GM21367 (cell line): ENCODE measurements around the gene FGD5.

Experiments
- ATAC-seq: cut with Tn5 transposase; IDR thresholded peaks from one replicate; pipeline ENCODE4 v1.9.1; 2021; ENCODE audit not compliant: unreplicated experiment

Gene FGD5

DNA sequence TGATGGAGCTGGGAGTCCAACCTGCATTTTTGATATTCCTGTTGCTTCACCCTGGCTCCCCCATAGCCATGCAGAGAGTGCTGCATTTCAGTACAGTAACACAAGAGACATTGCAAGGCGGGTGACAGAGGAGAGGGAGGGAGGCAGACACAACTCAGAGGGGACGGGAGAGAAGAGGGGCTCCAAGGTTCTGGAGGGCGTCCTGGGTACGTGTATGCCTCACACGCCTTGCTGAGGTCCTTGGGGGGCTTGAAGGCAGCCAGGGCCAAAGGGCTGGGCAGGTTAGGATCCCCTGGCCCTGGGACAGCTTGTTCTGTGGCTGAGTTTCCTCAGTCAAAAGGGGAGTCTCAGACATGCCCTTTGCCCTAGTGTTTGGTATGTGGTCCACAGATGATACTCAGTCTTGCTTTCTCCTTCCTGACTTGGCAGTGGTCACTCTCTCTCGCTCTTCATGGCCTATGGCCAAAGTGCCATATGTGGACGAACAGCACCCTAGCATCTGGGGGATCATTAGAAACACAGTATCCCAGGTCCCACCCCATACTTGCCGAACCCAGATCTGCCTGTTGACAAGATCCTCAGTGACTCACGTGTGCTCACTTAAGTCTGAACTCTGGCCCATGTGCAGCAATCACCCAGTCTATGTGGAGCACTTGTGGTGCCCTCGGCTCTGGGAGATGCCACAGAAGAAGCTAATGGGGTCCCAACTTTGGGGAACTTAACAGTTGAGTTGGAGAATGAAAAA, 52.9 kb downstream of the FGD5 start:
- ATAC-seq: no peak

DNA sequence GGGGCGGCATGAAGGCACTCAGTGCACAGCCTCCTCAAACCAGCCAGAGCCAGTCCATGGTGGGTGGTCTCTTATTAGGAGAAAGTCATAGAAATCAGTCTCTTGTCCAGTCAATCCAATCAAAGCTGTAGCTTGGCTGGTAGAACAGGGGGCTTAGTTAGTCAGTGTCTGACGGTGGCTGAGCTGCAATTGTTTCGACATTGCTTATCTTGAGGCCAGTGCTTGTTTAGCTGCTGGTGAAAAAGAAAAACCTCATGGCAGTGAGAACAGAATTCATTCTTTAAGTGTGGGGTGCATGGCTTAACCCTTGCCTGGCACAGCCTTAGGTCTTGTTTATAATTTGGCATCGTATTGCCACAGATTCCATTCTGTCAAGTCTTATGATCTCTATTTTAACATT, 53.9 kb downstream of the FGD5 start:
- ATAC-seq: no peak

DNA sequence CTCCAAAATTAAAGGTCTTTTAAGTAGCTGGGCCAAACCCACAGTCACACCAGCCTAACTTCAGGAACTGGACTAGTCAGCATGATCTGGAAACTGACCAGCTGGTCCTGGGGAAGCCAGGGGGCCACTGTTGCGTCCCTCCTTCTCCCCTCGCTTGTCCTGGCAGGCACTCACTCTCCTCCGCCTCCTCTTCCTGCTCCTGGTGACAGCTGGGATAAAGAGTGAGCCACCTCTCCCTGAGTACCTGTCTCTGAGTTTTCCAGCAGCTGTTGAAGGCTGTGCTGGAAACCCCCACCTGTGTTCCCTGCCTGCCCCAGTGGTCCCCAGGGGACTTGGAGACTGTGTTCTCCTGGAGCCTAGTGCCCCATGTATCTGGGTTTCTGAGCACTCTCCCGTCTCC, 56.0 kb downstream of the FGD5 start:
- ATAC-seq: no peak

DNA sequence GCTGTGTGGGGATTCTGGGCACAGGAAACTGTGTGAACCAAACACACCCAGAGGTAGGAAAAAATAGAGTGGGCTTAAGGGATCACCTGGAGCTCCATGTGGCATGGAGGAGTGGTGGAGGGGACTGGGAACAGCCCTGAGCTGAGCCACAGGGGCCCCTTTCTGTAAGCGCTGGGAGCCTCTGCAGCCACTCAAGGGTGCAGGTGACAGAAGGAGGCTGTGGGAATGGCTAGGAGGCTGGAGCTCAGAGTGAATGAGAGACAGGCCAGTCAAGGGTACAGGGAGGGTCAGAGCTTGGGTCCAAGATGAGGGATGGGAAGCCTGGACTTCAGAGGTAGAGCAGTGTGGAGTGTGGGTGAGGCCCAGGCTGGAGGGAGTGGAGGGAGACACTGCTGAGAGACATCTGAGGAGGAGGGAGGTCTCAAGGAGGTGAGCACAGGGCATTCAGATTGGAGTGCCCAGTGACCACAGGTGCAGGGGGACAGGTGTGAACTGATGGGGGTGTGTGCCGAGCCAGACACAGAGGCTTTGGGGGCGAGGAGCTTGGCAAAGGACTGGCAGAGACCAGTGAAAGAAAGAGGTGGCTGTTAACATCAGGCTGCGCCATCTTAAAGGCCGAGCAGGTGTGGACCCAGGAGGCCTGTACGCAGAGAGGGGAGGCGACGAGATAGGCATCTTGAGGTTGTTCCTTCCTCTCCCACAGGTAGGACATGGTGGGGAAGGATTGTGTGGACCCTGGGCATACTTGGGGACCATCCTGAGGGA, 56.8 kb downstream of the FGD5 start:
- no peak for ATAC-seq

DNA sequence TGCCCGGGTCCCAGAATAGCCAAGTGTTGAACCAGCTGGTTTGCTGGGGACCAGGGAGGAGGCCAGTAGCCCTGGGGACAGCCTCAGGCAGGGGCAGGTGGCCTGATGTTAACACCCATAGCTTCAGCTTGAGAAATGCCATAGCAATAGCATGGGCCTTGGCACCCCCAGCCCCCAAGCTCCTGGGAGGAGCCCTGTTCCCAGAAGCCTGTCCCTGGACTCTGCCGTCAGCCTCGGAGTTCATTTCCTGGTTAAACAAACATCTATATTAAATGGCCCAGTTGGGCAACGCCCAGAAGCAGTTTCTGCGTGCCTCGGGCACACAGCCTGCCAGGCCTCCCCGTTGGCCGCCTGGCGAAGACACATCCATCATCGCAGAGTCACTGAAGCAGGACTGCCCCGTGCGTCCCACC, 58.2 kb downstream of the FGD5 start:
- ATAC-seq: no peak

GRCh38 chr3:14877469-14877868, 58.7 kb downstream of the FGD5 start:
- ATAC-seq: no peak

GRCh38 chr3:14879211-14879874, 60.6 kb downstream of the FGD5 start:
- ATAC-seq: no peak

- ATAC-seq: no peak
These were observed 61.8 kb downstream of the FGD5 start for GRCh38 chr3:14880447-14881106.

GRCh38 chr3:14883226-14883625, 64.5 kb downstream of the FGD5 start:
- no peak for ATAC-seq

GRCh38 chr3:14884665-14885064, 65.9 kb downstream of the FGD5 start:
- ATAC-seq: no peak

DNA sequence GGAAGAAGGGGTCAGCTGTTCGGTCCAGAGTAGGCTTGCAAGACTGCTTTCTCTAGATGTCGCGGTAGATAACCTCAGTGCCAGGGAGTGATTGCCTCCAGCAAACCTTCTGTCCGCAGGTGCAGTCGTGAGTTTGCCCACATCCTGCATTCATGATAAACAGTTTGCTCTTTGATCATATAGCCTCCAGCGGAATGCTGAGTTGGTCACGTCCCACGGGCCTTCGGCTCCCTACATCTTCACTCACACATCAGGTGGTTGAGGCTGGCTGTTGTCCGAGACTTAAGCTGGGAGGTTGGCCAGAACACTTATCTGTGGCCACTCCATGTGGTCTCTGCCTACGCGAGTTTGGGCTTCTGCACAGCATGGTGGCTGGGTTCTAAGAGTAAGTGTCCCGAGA, 66.5 kb downstream of the FGD5 start:
- ATAC-seq: no peak

- no peak for ATAC-seq
These were observed 67.3 kb downstream of the FGD5 start for GRCh38 chr3:14886101-14886500.

DNA sequence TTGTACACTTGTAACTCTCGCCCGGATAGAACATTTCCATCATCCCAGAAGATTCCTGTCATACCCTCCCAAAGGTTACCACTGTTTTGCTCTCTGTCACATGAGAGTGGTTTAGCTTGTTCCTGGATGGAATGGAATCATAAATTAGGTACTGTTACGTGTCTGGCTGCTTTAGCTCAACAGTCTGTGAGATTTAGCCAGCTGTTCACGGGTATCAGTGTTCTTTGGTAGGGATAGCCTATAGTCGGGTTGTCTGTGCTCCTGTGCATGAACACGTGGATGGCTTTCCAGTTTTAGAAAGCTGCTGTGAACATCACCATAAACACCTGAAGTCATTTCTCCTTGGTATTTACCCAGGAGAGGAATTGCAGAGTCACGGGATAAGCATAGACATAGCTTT, 70.4 kb downstream of the FGD5 start:
- no peak for ATAC-seq

DNA sequence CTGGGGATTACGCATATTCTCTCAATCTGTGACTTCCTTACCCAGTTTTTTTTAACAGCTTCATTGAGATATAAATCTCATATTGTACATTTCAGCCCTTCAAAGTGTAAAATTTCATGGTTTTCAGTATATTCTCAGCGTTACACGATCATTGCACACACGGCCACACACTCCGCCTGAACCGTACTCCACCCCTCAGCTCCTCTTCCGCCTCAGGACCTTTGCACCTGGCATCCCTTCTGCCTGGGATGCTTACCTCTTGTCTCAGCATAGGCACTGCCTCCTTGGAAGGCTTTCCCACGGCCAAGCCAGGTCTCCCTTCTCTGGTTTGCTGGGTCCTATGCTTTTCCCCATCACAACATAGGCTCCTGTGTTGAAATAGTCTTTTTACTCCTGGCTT, 71.2 kb downstream of the FGD5 start:
- no peak for ATAC-seq

DNA sequence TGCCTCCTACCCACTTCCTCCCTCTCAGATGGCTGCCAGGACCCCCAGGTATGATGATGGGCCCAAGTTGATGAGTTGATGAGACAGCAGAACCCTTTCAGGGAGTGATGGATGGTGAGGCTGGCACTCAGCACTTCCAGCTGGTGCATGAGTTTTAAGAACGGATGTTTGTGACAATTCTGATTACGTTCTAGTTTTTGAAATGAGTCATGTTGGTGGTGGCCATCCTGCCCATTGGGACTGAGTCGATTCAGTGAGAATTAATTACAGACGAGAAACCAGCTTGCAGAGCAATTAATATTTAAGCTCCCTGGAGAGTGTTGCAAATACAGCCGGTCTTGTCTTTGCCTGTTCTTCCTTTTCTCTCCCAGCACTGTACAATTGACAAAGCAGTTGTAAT, 71.7 kb downstream of the FGD5 start:
- ATAC-seq: no peak

GRCh38 chr3:14891135-14892132, 72.7 kb downstream of the FGD5 start:
- ATAC-seq: no peak

DNA sequence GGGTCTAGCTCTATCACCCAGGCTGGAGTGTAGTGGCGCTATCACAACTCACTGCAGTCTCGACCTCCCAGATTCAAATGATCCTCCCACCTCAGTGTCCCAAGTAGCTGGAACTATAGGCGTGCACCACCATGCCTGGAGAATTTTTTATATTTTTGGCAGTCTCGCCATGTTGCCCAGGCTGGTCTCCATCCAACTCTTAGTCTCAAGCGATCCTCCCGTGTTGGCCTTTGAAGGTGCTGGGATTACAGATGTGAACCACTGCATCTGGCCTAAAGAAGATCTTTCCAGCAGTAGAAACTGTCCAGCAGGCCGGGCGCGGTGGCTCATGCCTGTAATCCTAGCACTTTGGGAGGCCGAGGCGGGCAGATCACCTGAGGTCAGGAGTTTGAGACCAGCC, 73.5 kb downstream of the FGD5 start:
- ATAC-seq: no peak

DNA sequence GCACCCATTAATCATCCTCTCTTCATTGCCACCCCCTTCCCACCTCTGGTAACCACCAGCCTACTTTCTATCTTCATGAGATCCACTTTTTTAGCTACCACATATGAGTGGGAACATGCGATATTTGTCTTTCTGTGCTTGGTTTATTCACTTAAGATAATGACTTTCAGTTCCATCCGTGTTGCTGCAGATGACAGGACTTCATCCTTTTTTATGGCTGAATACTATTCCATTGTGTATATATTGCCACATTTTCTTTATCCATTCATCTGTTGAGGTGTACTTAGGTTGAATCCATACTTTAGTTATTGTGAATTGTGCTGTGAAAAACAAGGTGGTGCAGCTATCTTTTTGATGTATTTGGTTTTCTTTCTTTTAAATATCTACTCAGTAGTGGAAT, 75.3 kb downstream of the FGD5 start:
- no peak for ATAC-seq

DNA sequence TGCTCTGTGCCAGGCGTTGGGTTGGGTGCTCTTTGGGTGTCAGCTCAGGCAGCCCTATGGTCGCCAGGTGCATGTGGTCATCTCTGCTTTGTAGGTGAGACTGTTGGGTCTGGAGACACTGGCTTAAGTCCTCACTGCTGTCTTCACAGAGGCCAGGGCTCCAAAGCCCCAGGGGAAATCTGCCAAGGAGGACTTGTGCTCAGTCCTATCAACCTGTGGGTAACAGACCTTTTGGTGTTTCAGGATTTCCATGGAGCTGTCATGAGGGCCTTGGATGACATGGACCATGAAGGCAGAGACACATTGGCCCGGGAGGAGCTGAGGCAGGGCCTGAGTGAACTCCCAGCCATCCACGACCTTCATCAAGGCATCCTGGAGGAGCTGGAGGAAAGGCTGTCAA, 78.5 kb downstream of the FGD5 start:
- ATAC-seq: no peak

DNA sequence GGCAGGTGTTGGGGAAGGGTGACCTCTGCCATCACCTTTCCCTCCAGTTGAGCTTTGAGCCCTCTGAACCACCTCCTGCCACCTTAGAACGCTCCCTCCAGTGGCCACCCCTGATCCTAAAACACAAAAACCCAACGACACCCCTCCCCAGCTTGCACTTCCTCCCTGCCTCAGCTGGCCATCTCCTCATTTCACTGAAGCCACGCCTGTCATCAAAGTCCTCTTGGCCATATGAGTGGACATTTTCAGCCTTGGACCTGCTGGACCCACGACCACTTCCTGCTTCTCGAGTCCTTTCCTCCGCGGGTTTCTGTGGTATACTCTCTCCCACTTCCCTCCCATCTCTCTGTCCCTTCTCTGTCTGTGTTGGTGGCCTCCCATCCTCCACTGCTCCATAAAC, 80.2 kb downstream of the FGD5 start:
- ATAC-seq: no peak
